GM13977 (cell line): ENCODE results near the gene ECI2.
"Not testable (repeated sequence)": the region's sequence is repeated elsewhere in the genome, so short reads cannot be mapped to it uniquely, and the experiment has no call there.

ENCODE experiments used
- DNase-seq: peaks from one replicate; pipeline ENCODE4 v3.0.0; 2012; ENCODE audit warnings: low spot score
- CTCF ChIP-seq: IDR thresholded peaks from 2 replicates; pipeline ENCODE4 v1.5.1; 2012; ENCODE audit warnings: mild to moderate bottlenecking, control low read depth; ENCODE audit not compliant: insufficient read depth; ENCODE audit errors: extremely low read depth, missing control alignments
- in situ Hi-C: fragments of 300-500 bp; cut with MboI; formaldehyde crosslinking; loops from one replicate; pipeline ENCODE4 v1.12.0; 2022; ENCODE audit warnings: low sequenced_read_pairs, low pct_unique_long_range_greater_than_20kb, mixed read lengths, inconsistent platforms; ENCODE audit not compliant: unreplicated experiment

The ECI2 gene

DNA sequence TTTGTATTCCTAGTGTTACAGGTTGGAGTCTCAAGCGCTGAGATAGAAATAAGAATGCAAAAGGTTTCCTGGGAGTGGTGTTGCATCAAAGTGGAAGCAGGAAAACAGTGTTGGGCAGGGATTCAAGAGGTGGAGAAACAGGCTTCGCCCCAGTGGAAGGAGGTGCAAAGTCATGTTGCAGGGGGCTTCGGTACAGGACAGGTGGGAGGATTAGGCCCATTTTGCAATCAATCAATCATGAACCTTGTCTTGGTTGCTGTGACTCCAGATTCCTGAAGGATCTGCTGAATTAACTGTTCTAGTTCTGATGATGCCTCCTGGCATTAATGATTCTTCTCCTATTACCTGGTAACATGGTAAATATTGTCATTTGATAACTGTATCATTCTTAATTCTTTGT, 34.1 kb downstream of the ECI2 start:
- TF ChIP-seq CTCF = no peak
- no peak for DNase-seq
- in situ Hi-C loops = no loop called here

- DNase-seq = no peak
- TF ChIP-seq CTCF = no peak
These were observed 34.7 kb downstream of the ECI2 start for GRCh38 chr6:4100655-4101054.

DNA sequence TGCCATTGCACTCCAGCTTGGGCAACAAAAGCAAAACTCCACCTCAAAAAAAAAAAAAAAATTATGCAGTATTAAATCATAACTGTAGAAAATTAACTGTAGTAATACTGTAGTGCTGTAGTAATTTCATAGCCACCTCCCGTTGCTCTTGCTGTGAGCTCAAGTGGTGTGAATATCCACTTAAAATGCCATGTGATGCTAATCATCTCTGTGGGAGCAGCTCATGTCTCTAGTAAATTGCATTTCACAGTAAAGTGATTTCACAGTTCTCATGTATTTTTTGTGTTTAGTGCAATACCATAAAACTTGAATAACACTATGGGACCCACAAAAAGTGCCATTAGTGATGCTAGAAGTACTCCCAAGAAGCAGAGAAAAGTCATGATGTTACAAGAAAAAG, 42.1 kb downstream of the ECI2 start:
- no peak for DNase-seq
- no peak for TF ChIP-seq CTCF
- in situ Hi-C loops = no loop called here

More at GRCh38 chr6:4100655-4101054, 34.7 kb downstream of the ECI2 start:
- in situ Hi-C loops = no loop called here

DNA sequence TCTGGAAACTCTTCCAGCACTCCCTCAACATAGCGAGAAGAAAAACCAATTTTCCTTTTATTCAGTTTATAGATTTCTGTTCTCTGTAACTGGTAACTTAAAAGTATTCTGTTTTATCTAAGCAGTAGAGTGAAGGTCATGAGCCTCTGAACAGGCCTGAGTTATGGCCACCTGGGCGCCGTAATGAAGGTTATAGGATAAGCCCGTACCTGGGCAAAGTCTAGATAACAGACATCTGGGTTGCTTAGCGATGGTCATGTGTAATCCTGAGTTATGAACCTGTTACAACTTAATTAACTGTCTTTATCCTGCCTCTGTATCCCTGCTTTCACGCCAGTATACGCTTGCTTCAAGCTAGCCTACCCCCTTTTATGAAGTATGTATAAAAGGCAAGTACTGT, 43.4 kb downstream of the ECI2 start:
- no peak for DNase-seq
- no peak for TF ChIP-seq CTCF
- in situ Hi-C loops = no loop called here

- in situ Hi-C loops = not testable (repeated sequence)
These were observed 45.3 kb downstream of the ECI2 start for GRCh38 chr6:4090043-4090442.

DNA sequence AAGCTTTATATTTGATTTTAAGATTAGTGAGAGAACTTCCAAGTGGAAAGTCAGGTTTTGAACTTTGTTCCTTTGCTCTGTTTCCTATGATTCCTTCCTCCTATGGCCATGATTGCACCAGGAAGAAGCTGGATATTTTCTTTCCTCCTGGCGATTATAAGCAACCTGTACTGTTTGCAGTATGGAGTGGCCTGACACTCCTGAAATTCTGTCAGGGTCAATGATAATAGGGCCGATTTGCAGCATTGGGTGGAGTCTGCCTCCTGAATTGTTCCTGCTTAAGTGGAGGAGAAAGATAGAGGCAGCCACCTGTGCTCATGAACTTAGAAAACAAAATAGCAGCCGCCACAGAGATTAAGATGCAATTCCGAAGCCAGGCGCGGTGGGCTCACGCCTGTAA, 46.7 kb downstream of the ECI2 start:
- DNase-seq = no peak
- TF ChIP-seq CTCF = no peak

More at GRCh38 chr6:4090043-4090442, 45.3 kb downstream of the ECI2 start:
- not testable (repeated sequence) for DNase-seq

GRCh38 chr6:4085332-4085700, 50.1 kb downstream of the ECI2 start:
- no peak for DNase-seq
- in situ Hi-C loops = no loop called here

More for the DNA sequence above, 46.7 kb downstream of the ECI2 start:
- in situ Hi-C loops = no loop called here

More at GRCh38 chr6:4085332-4085700, 50.1 kb downstream of the ECI2 start:
- no peak for TF ChIP-seq CTCF
